ENCODE data around the gene DNM1L.
A peak's percentile ranks its signal among the peaks of the same experiment; 100 is the strongest.

Gene DNM1L

DNA sequence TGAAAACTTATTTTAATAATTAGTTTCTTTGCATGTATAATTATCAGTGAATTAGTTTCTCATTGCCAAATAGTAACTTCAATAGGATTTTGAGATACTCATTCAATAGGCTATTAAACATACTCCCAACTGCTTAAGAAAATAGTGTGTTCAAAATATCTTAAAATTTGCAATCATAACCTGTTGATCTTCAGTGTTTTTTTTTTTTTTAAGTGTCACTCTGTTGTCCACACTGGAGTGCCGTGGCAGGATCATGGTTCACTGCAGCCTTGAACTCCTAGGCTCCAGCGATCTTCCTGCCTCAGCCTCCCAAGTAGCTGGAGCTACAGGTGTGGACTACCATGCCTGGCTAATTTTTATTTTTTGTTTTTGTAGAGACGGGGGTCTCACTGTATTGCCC lies 78.1 kb downstream of the DNM1L start:
- Mint-ChIP-seq H3K27ac (peak overlapping the region; percentile 28 to 98 (median 93)), H3K36me3 (ENCODE audit: low read depth) (peaks cover 8% of the 10 kb centered on the region), H3K9me3 (no peaks in the 10 kb centered on the region), H3K4me3 (no peak overlapping the region), H3K4me1 (peaks cover 19% of the 10 kb centered on the region), H3K27me3 (ENCODE audit: low read depth) (peaks cover 9% of the 10 kb centered on the region)
- TF ChIP-seq, protein P1, sequence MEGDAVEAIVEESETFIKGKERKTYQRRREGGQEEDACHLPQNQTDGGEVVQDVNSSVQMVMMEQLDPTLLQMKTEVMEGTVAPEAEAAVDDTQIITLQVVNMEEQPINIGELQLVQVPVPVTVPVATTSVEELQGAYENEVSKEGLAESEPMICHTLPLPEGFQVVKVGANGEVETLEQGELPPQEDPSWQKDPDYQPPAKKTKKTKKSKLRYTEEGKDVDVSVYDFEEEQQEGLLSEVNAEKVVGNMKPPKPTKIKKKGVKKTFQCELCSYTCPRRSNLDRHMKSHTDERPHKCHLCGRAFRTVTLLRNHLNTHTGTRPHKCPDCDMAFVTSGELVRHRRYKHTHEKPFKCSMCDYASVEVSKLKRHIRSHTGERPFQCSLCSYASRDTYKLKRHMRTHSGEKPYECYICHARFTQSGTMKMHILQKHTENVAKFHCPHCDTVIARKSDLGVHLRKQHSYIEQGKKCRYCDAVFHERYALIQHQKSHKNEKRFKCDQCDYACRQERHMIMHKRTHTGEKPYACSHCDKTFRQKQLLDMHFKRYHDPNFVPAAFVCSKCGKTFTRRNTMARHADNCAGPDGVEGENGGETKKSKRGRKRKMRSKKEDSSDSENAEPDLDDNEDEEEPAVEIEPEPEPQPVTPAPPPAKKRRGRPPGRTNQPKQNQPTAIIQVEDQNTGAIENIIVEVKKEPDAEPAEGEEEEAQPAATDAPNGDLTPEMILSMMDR (IDR thresholded peaks at IDR 0.05; ENCODE audit: unreplicated experiment in 3 of 3), result no peak

DNA sequence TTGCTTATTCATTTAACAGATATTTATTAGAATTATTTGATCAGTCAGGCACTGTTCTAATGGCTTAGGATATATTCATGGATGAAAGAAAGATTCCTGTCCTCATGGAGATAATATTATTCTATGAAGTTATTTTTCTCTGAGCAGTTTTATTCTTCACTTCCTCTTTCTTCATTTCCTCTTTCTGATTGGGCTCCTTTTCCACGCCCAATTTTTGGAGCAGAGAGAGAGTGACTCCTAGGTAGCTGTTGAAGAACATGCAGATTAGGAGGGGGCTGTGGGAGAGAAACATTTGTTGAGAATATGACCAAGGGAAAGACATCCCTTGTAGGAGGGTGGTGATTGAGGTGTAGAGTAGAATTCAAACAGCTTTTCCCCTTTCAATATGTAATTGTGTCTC lies 82.6 kb downstream of the DNM1L start:
- Mint-ChIP-seq H3K4me1 (peaks cover 8% of the 10 kb centered on the region), H3K27ac (no peak overlapping the region), H3K9me3 (no peaks in the 10 kb centered on the region), H3K36me3 (ENCODE audit: low read depth) (no peaks in the 10 kb centered on the region), H3K27me3 (ENCODE audit: low read depth) (peaks cover 13% of the 10 kb centered on the region), H3K4me3 (no peak overlapping the region)
- TF ChIP-seq, protein P1 (IDR thresholded peaks at IDR 0.05; ENCODE audit: unreplicated experiment in 3 of 3), result no peak

DNA sequence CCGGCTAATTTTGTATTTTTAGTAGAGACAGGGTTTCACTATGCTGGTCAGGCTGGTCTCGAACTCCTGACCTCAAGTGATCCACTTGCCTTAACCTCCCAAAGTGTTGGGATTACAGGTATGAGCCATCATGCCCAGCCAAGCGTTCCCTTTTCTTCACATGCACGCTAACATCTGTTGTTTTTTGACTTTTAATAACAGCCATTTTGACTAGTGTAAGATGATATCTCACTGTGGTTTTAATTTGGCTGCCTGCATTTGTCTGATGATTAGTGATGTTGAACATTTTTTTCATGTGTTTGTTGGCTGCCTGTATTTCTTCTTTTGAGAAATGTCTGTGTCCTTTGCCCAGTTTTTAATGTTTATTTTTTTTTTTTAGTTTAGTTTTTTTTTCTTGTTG lies 86.8 kb downstream of the DNM1L start:
- H3K36me3 Mint-ChIP-seq (ENCODE audit: low read depth), result no peaks in the 10 kb centered on the region
- H3K27ac Mint-ChIP-seq, result no peak overlapping the region
- H3K4me1 Mint-ChIP-seq, result peaks cover 23% of the 10 kb centered on the region
- H3K27me3 Mint-ChIP-seq (ENCODE audit: low read depth), result peaks cover 9% of the 10 kb centered on the region
- TF ChIP-seq, protein P1 (IDR thresholded peaks at IDR 0.05; ENCODE audit: unreplicated experiment in 3 of 3), result no peak
- no peak overlapping the region for H3K4me3 Mint-ChIP-seq
- no peaks in the 10 kb centered on the region for H3K9me3 Mint-ChIP-seq

DNA sequence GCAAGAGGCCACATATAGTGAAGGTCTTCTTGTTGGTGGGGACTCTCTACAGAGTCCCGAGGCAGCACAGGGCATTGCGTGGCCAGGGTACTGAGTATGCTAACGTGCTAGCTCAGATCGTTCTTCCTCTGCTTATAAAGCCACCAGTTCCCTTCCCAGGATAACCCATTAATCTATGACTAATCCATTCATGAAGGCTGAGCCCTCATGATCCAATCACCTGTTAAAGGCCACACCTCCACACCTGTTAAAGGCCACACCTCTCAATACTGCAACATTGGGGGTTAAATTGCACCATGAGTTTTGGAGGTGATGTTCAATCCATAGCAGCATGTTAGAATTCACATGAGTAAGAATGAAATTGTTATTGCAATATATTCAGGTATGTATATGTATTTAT lies 89.4 kb downstream of the DNM1L start:
- H3K4me1 Mint-ChIP-seq, result peaks cover 23% of the 10 kb centered on the region
- no peaks in the 10 kb centered on the region for H3K27me3 Mint-ChIP-seq (ENCODE audit: low read depth)
- no peak overlapping the region for H3K27ac Mint-ChIP-seq
- H3K36me3 Mint-ChIP-seq (ENCODE audit: low read depth), result no peaks in the 10 kb centered on the region
- H3K9me3 Mint-ChIP-seq, result no peaks in the 10 kb centered on the region
- TF ChIP-seq, protein P1 (IDR thresholded peaks at IDR 0.05; ENCODE audit: unreplicated experiment in 3 of 3), result no peak
- H3K4me3 Mint-ChIP-seq, result no peak overlapping the region

DNA sequence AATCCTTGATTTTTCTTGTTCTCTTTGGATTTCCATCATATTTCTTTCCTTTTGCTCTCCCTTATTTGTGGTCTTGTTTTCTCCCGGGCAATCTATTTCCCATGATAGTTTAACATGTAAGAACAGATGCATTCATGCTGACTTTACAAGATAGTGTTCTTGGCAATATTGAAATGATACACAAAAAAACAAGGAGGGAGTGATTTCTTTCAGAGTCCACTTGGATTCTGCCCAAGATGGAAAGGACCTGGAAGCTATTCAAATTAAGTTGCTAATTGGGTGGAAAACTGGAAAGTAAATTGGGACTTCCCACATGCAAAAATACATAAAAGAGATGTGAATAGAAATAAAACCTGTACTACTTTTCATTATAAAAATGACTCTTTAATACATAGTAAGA lies 91.0 kb downstream of the DNM1L start:
- Mint-ChIP-seq H3K4me3 (no peak overlapping the region), H3K4me1 (peaks cover 27% of the 10 kb centered on the region), H3K9me3 (no peaks in the 10 kb centered on the region), H3K27ac (peak overlapping the region in 1 of 3 experiments; percentile 0), H3K36me3 (ENCODE audit: low read depth) (no peaks in the 10 kb centered on the region), H3K27me3 (ENCODE audit: low read depth) (no peaks in the 10 kb centered on the region)
- TF ChIP-seq, protein P1 (IDR thresholded peaks at IDR 0.05; ENCODE audit: unreplicated experiment in 3 of 3), result no peak

- no peaks in the 10 kb centered on the region for H3K9me3 Mint-ChIP-seq
- TF ChIP-seq, protein P1 (IDR thresholded peaks at IDR 0.05; ENCODE audit: unreplicated experiment in 3 of 3), result no peak
- H3K4me1 Mint-ChIP-seq, result peaks cover 15% of the 10 kb centered on the region
- H3K36me3 Mint-ChIP-seq (ENCODE audit: low read depth), result no peaks in the 10 kb centered on the region
- H3K27me3 Mint-ChIP-seq (ENCODE audit: low read depth), result peaks cover 4% of the 10 kb centered on the region
- no peak overlapping the region for H3K4me3 Mint-ChIP-seq
- no peak overlapping the region for H3K27ac Mint-ChIP-seq
These were observed 94.6 kb downstream of the DNM1L start for GRCh38 chr12:32773691-32774090.
